HepG2 (cell line): ENCODE results near the gene PLD2. TPM values are rescaled to one million over a fixed set of nuclear protein-coding genes. Genes with fewer than 3 reads are reported as not detected.

Experiments
- ATAC-seq: fragments of 200-7000 bp; cut with Tn5 transposase; 3 replicates; pipeline ENCODE4 v1.9.1; 2020; ENCODE audit warnings: mild to moderate bottlenecking, moderate library complexity
- BruUV-seq: library from RNA; stranded (reverse); fragments of 400-500 nt; replicated peaks from 2 replicates; lab custom pipeline; 2021; lab: Mats Ljungman, UMichigan
- CTCF ChIA-PET: fragments of 300-600 bp; formaldehyde crosslinking; extraction: SDS; loops from one replicate; lab custom pipeline; 2021; ENCODE audit warnings: low total read pairs, inconsistent platforms, low intra/inter-chr PET ratio; lab: Yijun Ruan, JAX
- POLR2A ChIA-PET: fragments of 350-600 bp; sonication (Branson Sonifier 250); formaldehyde crosslinking; loops from one replicate; lab custom pipeline; 2020; ENCODE audit warnings: antibody characterized with exemption, inconsistent platforms; lab: Yijun Ruan, JAX
- DNase-seq: peaks from one replicate; pipeline ENCODE4 v3.0.0-alpha.2; 2015; ENCODE audit warnings: low spot score
- FAIRE-seq: peaks from 3 replicates; lab custom pipeline; 2011; peaks lifted over from hg19 to GRCh38; lab: Jason Lieb, UNC
- H2AFZ ChIP-seq: one replicate; pipeline ENCODE4 v1.6.1; 2011; ENCODE audit warnings: low read length, inconsistent platforms
- H3K27ac ChIP-seq: fragments of 300-600 bp; 3 replicates; pipeline ENCODE4 v1.8.0; 2011; ENCODE audit warnings: mixed run types, mild to moderate bottlenecking, mixed read lengths, low read length, inconsistent platforms; ENCODE audit not compliant: insufficient read depth; ENCODE audit errors: extremely low read length
- H3K27me3 ChIP-seq, 2 experiments: fragments of 200-600 bp in 1 of 2; 2 replicates in 1 of 2; 3 replicates in 1 of 2; pipeline versions ENCODE4 v1.6.0 to v1.8.0; 2011; ENCODE audit warnings: low read length in 2 of 2, mild to moderate bottlenecking in 2 of 2, moderate library complexity in 2 of 2, inconsistent platforms in 1 of 2; ENCODE audit not compliant: insufficient read depth in 2 of 2, control insufficient read depth in 1 of 2
- H3K36me3 ChIP-seq, 2 experiments: fragments of 200-600 bp in 1 of 2; replicated peaks in 1 of 2; 2 replicates in 1 of 2; 3 replicates in 1 of 2; pipeline versions ENCODE4 v1.5.1 to v1.8.0; 2011; ENCODE audit warnings: low read length in 2 of 2, inconsistent platforms in 1 of 2; ENCODE audit not compliant: insufficient read depth in 2 of 2, control insufficient read depth in 1 of 2
- H3K4me1 ChIP-seq: 2 replicates; pipeline ENCODE4 v1.5.1; 2012; ENCODE audit warnings: low read length, inconsistent platforms; ENCODE audit not compliant: insufficient read depth
- H3K4me2 ChIP-seq: 2 replicates; pipeline ENCODE4 v1.6.0; 2011; ENCODE audit warnings: low read depth, low read length, inconsistent platforms
- H3K4me3 ChIP-seq, 3 experiments: fragments of 200-600 bp in 1 of 3; sonication (generic), shearing (Covaris generic) in 1 of 3; replicated peaks in 1 of 3; 2 replicates each; pipeline ENCODE4 v1.5.1; 2011 to 2016; ENCODE audit warnings: low read length in 3 of 3, inconsistent platforms in 2 of 3, low read depth in 2 of 3, mild to moderate bottlenecking in 2 of 3, control low read depth in 1 of 3, mixed read lengths in 1 of 3; ENCODE audit not compliant: insufficient read depth in 1 of 3
- H3K79me2 ChIP-seq: one replicate; pipeline ENCODE4 v1.6.1; 2011; ENCODE audit warnings: low read length, inconsistent platforms; ENCODE audit not compliant: insufficient read depth
- H3K9ac ChIP-seq: 2 replicates; pipeline ENCODE4 v1.6.0; 2011; ENCODE audit warnings: mild to moderate bottlenecking, low read depth, low read length, inconsistent platforms; ENCODE audit not compliant: insufficient read depth
- H3K9me3 ChIP-seq: 2 replicates; pipeline ENCODE4 v1.5.1; 2012; ENCODE audit warnings: mild to moderate bottlenecking, low read length
- H4K20me1 ChIP-seq: 2 replicates; pipeline ENCODE4 v1.6.0; 2011; ENCODE audit warnings: inconsistent platforms, mild to moderate bottlenecking, low read length, moderate library complexity; ENCODE audit not compliant: insufficient read depth
- ATF1 ChIP-seq: IDR thresholded peaks from 2 replicates; pipeline ENCODE4 v1.6.1; 2016; ENCODE audit warnings: mild to moderate bottlenecking, control low read depth
- CENPX ChIP-seq: sonication (generic); formaldehyde crosslinking; IDR thresholded peaks from 2 replicates; pipeline ENCODE4 v1.9.0; 2021; ENCODE audit warnings: mild to moderate bottlenecking, missing genetic modification reagents, moderate library complexity
- GTF2F1 ChIP-seq: fragments of 150-350 bp; IDR thresholded peaks from 2 replicates; pipeline ENCODE4 v1.6.1; 2014; ENCODE audit warnings: low read length
- HDAC1 ChIP-seq: sonication (generic); formaldehyde crosslinking; IDR thresholded peaks from 2 replicates; pipeline ENCODE4 v1.5.1; 2020; ENCODE audit warnings: mild to moderate bottlenecking, missing genetic modification reagents
- JUN ChIP-seq: sonication (generic); formaldehyde crosslinking; IDR thresholded peaks from 2 replicates; pipeline ENCODE4 v1.4.0; 2020; ENCODE audit warnings: mild to moderate bottlenecking, missing genetic modification reagents
- KDM5B ChIP-seq: sonication (generic); formaldehyde crosslinking; IDR thresholded peaks from 2 replicates; pipeline ENCODE4 v1.4.0; 2020; ENCODE audit warnings: missing genetic modification reagents, mild to moderate bottlenecking, borderline replicate concordance
- MLLT10 ChIP-seq: sonication (generic); formaldehyde crosslinking; IDR thresholded peaks from 2 replicates; pipeline ENCODE4 v1.4.0; 2020; ENCODE audit warnings: missing genetic modification reagents
- RBM39 ChIP-seq: fragments of 200-400 bp; formaldehyde crosslinking; IDR thresholded peaks from one replicate; pipeline ENCODE4 v1.6.1; 2018; ENCODE audit warnings: antibody characterized with exemption, mild to moderate bottlenecking, low read depth, low read length; ENCODE audit not compliant: poor library complexity, severe bottlenecking
- RFX3 ChIP-seq: IDR thresholded peaks from 2 replicates; pipeline ENCODE4 v1.6.1; 2016; ENCODE audit warnings: missing biosample characterization, missing genetic modification reagents
- SP140L ChIP-seq: sonication (generic); formaldehyde crosslinking; IDR thresholded peaks from 2 replicates; pipeline ENCODE4 v1.4.0; 2020; ENCODE audit warnings: missing genetic modification reagents, borderline replicate concordance
- SUZ12 ChIP-seq: fragments of 150-350 bp; IDR thresholded peaks from 2 replicates; pipeline ENCODE4 v1.6.1; 2014; ENCODE audit warnings: low read depth, low read length
- THAP11 ChIP-seq: IDR thresholded peaks from 2 replicates; pipeline ENCODE4 v1.6.1; 2016; ENCODE audit warnings: missing biosample characterization, missing genetic modification reagents
- TSC22D2 ChIP-seq: sonication (generic); formaldehyde crosslinking; IDR thresholded peaks from 2 replicates; pipeline ENCODE4 v1.5.1; 2020; ENCODE audit warnings: missing genetic modification reagents, mild to moderate bottlenecking, borderline replicate concordance
- ZBTB26 ChIP-seq: IDR thresholded peaks from 2 replicates; pipeline ENCODE4 v1.6.1; 2016; ENCODE audit warnings: missing compliant biosample characterization, missing genetic modification reagents, borderline replicate concordance
- ZNF276 ChIP-seq: sonication (generic); formaldehyde crosslinking; IDR thresholded peaks from 2 replicates; pipeline ENCODE4 v1.4.0; 2020; ENCODE audit warnings: mild to moderate bottlenecking, low read depth, missing genetic modification reagents
- ZNF546 ChIP-seq: sonication (generic); formaldehyde crosslinking; conservative IDR thresholded peaks from 2 replicates; pipeline ENCODE4 v1.8.1; 2023; ENCODE audit warnings: mild to moderate bottlenecking, missing genetic modification reagents
- ZNF652 ChIP-seq: IDR thresholded peaks from 2 replicates; pipeline ENCODE4 v1.6.1; 2016; ENCODE audit warnings: low read depth, borderline replicate concordance
- WGBS: methylation state at CpG from one replicate; pipeline ENCODE4 v1.1.6; 2017; ENCODE audit warnings: low lambda C conversion rate; 5-methylcytosine and 5-hydroxymethylcytosine counted together
- in situ Hi-C: cut with HindIII; loops from 2 replicates; pipeline ENCODE4 v1.10.0; 2017; ENCODE audit warnings: low pct_unique_long_range_greater_than_20kb; ENCODE audit not compliant: extremely low pct_ligation_motif_present
- intact Hi-C: fragments of 100-400 bp; cut with micrococcal nuclease; formaldehyde crosslinking; loops from one replicate; pipeline ENCODE4 v1.10.0; 2022; ENCODE audit not compliant: unreplicated experiment
- polyA plus RNA-seq, 8 experiments: library from polyadenylated mRNA; depleted of rRNA in 3 of 8; stranded (reverse) in 7 of 8; unstranded in 1 of 8; fragments of >200 nt; fragmentation: Illumina TruSeq in 4 of 8; extraction: Trizol in 4 of 8; gene quantifications; 2 replicates each; pipeline versions ENCODE4 v1.2.1 to v1.2.3, GENCODE V29; 2011 to 2016; ENCODE audit warnings: low read depth in 4 of 8, missing spikeins in 1 of 8, mixed read lengths in 1 of 8; ENCODE audit not compliant: insufficient read depth in 1 of 8
- total RNA-seq, 5 experiments: library from RNA; depleted of rRNA; stranded (reverse); fragments of >200 nt; fragmentation: Illumina TruSeq; extraction: Trizol; gene quantifications; 2 replicates each; pipeline ENCODE4 v1.2.3, GENCODE V29; 2016; ENCODE audit warnings: low read depth in 1 of 5
- TF ChIP-seq, protein P1 (sequence below): sonication (generic); formaldehyde crosslinking; IDR thresholded peaks from 2 replicates; pipeline ENCODE4 v1.5.1; 2020; ENCODE audit warnings: missing genetic modification reagents, mild to moderate bottlenecking, borderline replicate concordance
- TF ChIP-seq, protein P2 (sequence below): sonication (generic); formaldehyde crosslinking; IDR thresholded peaks from 2 replicates; pipeline ENCODE4 v1.5.0; 2020; ENCODE audit warnings: mild to moderate bottlenecking, missing genetic modification reagents, moderate library complexity

Gene PLD2
- total and polyA plus RNA-seq, 2 of the 13 experiments (the other 11 are each of a cell fraction or from before 2014, with no cell fraction given): 13.4 to 29.7 TPM

DNA sequence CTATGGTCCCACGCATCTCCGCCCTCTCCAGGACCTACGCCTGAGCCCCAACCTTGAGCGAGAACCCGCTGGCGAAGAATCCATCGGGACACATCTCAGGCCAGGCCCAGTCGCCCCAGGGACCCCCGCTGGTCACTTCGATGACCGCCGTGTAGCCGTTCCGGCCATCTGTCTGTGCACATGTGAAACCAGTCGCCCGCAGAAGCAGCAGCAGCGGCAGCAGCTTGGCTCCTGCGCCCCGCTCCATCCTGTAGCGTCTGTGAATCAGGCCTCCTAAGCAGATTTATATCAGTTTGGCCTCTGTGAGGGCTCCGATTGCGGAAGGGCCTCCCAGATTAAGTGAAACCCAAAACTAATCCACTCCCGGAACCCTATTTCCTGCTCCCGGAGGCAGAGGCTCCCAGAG is 20.8 kb upstream of the PLD2 start, which contains the start of gene VMO1:
VMO1 (minus strand) TSS at position 259 of the 406 bp plus-strand sequence; CDS start at position 247, 12 bp downstream.
- no peak within 1 kb of the TSS for H3K4me3 ChIP-seq
- ATAC-seq: no peak
- no peak for FAIRE-seq
- peak within 1 kb of the TSS; percentile 96 for H3K27ac ChIP-seq
- no peaks in the 10 kb centered on the region for H4K20me1 ChIP-seq
- no peak for DNase-seq
- H3K79me2 ChIP-seq: peaks cover 15% of the 10 kb centered on the region
- H3K4me2 ChIP-seq: no peak within 1 kb of the TSS
- CTCF ChIA-PET: no interaction called here
- no peaks in the 10 kb centered on the region for H3K9me3 ChIP-seq
- peak within 1 kb of the TSS; percentile 51; the same call in 1 of the 2 replicates for H3K9ac ChIP-seq
- POLR2A ChIA-PET: interaction anchor here (1.2 to 6.4 kb wide), 4 partner anchors 10 to 76 kb away, joined by 3 to 317 read pairs (median 64); partner anchors contain the start of genes ARRB2, PSMB6 and TM4SF5
- intact Hi-C loops: no loop called here
- WGBS: 97% methylated on average over 24 of the region's 24 CpGs
- no TSS peak for BruUV-seq
- H3K4me1 ChIP-seq: peaks cover 28% of the 10 kb centered on the region
- TF ChIP-seq ATF1 (CRISPR knock-in tag): no peak
- TF ChIP-seq ZNF546 (CRISPR knock-in tag): no peak
- no peak for TF ChIP-seq RBM39
- TF ChIP-seq KDM5B (CRISPR knock-in tag): no peak
- TF ChIP-seq THAP11: no peak
- no peak for TF ChIP-seq SUZ12
- TF ChIP-seq CENPX: no peak
- TF ChIP-seq, protein P1, sequence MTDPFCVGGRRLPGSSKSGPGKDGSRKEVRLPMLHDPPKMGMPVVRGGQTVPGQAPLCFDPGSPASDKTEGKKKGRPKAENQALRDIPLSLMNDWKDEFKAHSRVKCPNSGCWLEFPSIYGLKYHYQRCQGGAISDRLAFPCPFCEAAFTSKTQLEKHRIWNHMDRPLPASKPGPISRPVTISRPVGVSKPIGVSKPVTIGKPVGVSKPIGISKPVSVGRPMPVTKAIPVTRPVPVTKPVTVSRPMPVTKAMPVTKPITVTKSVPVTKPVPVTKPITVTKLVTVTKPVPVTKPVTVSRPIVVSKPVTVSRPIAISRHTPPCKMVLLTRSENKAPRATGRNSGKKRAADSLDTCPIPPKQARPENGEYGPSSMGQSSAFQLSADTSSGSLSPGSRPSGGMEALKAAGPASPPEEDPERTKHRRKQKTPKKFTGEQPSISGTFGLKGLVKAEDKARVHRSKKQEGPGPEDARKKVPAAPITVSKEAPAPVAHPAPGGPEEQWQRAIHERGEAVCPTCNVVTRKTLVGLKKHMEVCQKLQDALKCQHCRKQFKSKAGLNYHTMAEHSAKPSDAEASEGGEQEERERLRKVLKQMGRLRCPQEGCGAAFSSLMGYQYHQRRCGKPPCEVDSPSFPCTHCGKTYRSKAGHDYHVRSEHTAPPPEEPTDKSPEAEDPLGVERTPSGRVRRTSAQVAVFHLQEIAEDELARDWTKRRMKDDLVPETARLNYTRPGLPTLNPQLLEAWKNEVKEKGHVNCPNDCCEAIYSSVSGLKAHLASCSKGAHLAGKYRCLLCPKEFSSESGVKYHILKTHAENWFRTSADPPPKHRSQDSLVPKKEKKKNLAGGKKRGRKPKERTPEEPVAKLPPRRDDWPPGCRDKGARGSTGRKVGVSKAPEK (CRISPR knock-in tag): no peak
- TF ChIP-seq TSC22D2 (CRISPR knock-in tag): no peak
- no peak for TF ChIP-seq ZNF652 (CRISPR knock-in tag)
- no peak for TF ChIP-seq GTF2F1
- TF ChIP-seq JUN: no peak
- TF ChIP-seq, protein P2, sequence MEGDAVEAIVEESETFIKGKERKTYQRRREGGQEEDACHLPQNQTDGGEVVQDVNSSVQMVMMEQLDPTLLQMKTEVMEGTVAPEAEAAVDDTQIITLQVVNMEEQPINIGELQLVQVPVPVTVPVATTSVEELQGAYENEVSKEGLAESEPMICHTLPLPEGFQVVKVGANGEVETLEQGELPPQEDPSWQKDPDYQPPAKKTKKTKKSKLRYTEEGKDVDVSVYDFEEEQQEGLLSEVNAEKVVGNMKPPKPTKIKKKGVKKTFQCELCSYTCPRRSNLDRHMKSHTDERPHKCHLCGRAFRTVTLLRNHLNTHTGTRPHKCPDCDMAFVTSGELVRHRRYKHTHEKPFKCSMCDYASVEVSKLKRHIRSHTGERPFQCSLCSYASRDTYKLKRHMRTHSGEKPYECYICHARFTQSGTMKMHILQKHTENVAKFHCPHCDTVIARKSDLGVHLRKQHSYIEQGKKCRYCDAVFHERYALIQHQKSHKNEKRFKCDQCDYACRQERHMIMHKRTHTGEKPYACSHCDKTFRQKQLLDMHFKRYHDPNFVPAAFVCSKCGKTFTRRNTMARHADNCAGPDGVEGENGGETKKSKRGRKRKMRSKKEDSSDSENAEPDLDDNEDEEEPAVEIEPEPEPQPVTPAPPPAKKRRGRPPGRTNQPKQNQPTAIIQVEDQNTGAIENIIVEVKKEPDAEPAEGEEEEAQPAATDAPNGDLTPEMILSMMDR (CRISPR knock-in tag): no peak
- no peak for TF ChIP-seq SP140L
- no peak for TF ChIP-seq HDAC1 (CRISPR knock-in tag)
- no peak for TF ChIP-seq RFX3 (CRISPR knock-in tag)
- TF ChIP-seq MLLT10 (CRISPR knock-in tag): no peak
- TF ChIP-seq ZBTB26 (CRISPR knock-in tag): no peak
- TF ChIP-seq ZNF276 (CRISPR knock-in tag): no peak
- TF ChIP-seq, all 625 proteins: peak for 0
- in situ Hi-C loops: loop anchor here (10.0 kb wide), 1 partner anchor 51 kb away; the partner anchor contains the start of genes CXCL16, MED11 and ZMYND15
- Histone ChIP-seq H3K36me3 (peaks cover 5 to 8% of the 10 kb centered on the region in 2 experiments; a peak in 4 of 5 replicates), H2AFZ (no peak within 1 kb of the TSS), H3K27me3 (no peaks in the 10 kb centered on the region; a peak in 1 of 5 replicates)
